Measurements from ENCODE around the gene CUX1.
"Not testable (repeated sequence)": the region's sequence is repeated elsewhere in the genome, so short reads cannot be mapped to it uniquely, and the experiment has no call there.

Gene CUX1

DNA sequence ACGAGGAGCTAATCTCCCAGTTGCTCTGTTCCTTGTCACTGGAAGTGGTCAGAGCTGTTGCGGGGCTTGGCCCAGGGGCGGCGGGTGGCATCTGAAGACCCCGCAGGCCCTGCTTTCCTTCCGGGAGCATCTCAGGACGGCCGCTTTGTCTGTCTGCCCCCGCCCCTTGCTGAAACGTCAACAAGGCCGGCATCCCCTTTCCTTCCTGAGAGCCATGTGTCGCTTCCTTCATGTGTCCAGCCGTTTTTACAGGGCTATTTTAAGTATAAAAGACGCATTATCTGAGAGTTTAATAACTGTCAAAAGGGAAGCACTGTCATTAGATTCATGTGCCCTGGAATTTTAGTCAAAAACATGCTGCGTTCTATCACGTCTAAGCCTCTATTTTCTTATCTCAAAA lies 110.4 kb downstream of the CUX1 start:
- no peak for DNase-seq (ENCODE audit: low read depth)
- TF ChIP-seq, protein P1, sequence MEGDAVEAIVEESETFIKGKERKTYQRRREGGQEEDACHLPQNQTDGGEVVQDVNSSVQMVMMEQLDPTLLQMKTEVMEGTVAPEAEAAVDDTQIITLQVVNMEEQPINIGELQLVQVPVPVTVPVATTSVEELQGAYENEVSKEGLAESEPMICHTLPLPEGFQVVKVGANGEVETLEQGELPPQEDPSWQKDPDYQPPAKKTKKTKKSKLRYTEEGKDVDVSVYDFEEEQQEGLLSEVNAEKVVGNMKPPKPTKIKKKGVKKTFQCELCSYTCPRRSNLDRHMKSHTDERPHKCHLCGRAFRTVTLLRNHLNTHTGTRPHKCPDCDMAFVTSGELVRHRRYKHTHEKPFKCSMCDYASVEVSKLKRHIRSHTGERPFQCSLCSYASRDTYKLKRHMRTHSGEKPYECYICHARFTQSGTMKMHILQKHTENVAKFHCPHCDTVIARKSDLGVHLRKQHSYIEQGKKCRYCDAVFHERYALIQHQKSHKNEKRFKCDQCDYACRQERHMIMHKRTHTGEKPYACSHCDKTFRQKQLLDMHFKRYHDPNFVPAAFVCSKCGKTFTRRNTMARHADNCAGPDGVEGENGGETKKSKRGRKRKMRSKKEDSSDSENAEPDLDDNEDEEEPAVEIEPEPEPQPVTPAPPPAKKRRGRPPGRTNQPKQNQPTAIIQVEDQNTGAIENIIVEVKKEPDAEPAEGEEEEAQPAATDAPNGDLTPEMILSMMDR (IDR thresholded peaks at IDR 0.05; ENCODE audit: low read depth, low read length, missing control alignments), result no peak
- H3K4me3 ChIP-seq (ENCODE audit: low read depth, low read length), result no peak overlapping the region

DNA sequence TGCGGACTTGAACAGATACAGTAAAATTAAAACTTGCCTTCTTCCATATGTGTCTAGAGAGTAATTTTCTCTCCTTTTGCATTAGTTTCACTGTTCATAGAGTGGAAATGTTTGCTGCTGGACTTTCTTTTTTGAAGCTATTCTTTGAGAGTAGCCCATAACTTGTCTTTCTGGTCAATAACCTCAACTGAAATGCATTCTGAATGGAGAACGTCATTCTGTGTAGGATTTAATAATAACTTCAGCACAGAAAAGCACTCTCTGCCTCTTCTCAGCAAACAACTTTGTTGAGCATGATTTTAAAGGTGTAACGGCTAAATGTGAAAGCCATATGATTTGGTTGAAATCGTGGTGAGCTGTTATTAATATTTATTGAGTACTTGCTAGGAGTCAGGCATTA lies 111.8 kb downstream of the CUX1 start:
- TF ChIP-seq, protein P1 (IDR thresholded peaks at IDR 0.05; ENCODE audit: low read depth, low read length, missing control alignments), result no peak
- DNase-seq (ENCODE audit: low read depth), result no peak
- H3K4me3 ChIP-seq (ENCODE audit: low read depth, low read length), result no peak overlapping the region

DNA sequence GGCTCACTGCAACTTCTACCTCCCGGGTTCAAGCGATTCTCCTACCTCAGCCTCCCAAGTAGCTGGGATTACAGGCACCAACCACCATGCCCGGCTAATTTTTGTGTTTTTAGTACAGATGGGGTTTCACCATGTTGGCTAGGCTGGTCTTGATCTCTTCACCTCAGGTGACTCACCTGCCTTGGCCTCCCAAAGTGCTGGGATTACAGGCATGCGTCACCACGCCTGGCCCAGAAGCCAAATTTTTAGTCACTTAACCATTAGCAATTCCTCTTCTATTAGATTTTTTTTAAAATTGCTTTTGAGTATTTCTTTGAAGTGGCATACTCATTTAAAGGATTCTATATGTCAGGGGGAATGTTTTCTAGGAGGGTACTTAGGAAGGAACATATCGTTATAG lies 112.5 kb downstream of the CUX1 start:
- DNase-seq (ENCODE audit: low read depth); H3K4me3 ChIP-seq (ENCODE audit: low read depth, low read length): not testable (repeated sequence)

DNA sequence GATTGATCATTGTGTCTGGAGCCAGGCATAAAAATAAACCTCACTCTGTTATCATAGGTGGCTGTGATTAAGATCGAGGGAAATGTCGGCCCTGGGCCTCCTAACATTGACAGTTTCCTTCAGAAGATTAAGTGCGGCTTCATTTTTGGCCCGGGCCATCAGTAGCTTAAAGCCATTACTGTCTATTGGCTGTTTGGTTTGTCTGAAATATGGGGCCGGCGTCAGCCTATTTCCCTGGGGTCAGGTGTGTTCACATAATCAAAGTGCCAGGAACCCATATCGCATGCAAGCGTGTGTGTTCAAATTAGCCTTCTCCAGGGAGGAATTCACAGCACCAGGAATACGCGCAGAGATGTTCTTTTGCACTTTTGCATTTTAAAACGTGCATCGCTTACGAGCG lies 114.7 kb downstream of the CUX1 start:
- H3K4me3 ChIP-seq (ENCODE audit: low read depth, low read length), result no peak overlapping the region
- no peak for DNase-seq (ENCODE audit: low read depth)
- TF ChIP-seq, protein P1 (IDR thresholded peaks at IDR 0.05; ENCODE audit: low read depth, low read length, missing control alignments), result no peak

DNA sequence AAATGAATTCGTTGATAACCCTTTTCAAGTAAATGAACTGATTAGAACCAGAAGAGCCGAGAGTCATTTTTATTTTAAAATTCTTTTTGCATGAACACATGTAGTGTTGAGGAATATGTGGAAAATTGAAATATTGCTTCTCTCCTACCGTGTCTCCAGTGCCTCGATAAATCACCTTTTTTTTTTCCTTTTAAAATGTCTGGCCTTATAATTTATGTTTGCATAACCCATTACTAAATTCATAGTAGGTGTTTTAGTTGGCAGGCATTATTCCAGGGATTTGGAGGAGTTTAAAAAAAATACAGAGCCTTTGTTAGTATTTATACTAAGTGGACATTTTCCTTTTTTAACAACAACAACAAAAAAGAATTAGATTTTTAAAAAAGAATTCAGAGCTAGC lies 115.6 kb downstream of the CUX1 start:
- H3K4me3 ChIP-seq (ENCODE audit: low read depth, low read length), result no peak overlapping the region
- no peak for DNase-seq (ENCODE audit: low read depth)
- TF ChIP-seq, protein P1 (IDR thresholded peaks at IDR 0.05; ENCODE audit: low read depth, low read length, missing control alignments), result no peak

DNA sequence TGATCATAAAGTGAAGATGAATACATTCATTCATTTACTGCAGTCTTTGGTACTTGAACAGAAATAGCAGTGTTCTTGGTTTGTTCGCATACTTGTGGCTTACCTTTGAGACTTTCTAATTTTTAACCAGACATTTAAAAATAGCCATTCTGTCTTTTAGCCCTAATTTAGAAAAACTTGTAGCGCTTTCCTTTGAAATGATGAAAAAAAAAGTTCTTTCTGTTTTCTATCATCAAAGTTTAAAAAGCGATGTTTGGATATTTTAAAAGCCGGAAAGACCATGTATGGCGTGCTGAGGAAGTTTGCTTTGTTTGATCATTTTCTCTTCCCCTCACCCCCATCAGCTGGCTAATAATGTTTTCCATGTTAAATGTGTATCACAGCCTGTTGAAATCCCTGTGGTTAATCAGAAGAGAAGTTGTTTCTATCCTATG lies 116.3 kb downstream of the CUX1 start:
- DNase-seq (ENCODE audit: low read depth), result peak; percentile 75
- TF ChIP-seq, protein P1 (IDR thresholded peaks at IDR 0.05; ENCODE audit: low read depth, low read length, missing control alignments), result no peak
- no peak overlapping the region for H3K4me3 ChIP-seq (ENCODE audit: low read depth, low read length)

DNA sequence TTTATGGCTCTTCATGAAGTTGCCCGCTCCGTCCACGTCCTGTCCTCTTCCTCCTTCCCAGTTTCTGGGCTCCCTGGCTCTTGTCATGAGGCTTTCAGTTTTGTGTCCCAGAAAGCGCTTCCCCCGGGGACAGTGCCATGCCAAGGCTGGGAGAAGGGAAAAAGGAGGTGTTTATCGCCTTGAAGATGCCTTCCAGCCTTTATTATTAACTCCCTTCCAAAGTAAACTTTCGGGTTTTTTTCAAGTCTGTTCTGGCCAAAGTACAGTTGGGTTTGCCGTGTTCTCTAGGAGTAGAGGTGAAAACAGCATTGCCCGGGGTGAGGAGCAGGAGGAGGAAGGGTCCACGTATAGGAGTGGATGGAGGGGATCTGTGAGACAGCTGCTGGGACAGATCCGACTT lies 117.2 kb downstream of the CUX1 start:
- DNase-seq (ENCODE audit: low read depth), result no peak
- H3K4me3 ChIP-seq (ENCODE audit: low read depth, low read length), result no peak overlapping the region
- TF ChIP-seq, protein P1 (IDR thresholded peaks at IDR 0.05; ENCODE audit: low read depth, low read length, missing control alignments), result no peak

Measured in GM12864 (cell line).